GM19240 (cell line): ENCODE measurements around the gene STUB1.

Experiments used
- DNase-seq: peaks from one replicate; pipeline ENCODE4 v3.0.0; 2011; ENCODE audit warnings: low spot score; ENCODE audit not compliant: insufficient read length

Gene STUB1

DNA sequence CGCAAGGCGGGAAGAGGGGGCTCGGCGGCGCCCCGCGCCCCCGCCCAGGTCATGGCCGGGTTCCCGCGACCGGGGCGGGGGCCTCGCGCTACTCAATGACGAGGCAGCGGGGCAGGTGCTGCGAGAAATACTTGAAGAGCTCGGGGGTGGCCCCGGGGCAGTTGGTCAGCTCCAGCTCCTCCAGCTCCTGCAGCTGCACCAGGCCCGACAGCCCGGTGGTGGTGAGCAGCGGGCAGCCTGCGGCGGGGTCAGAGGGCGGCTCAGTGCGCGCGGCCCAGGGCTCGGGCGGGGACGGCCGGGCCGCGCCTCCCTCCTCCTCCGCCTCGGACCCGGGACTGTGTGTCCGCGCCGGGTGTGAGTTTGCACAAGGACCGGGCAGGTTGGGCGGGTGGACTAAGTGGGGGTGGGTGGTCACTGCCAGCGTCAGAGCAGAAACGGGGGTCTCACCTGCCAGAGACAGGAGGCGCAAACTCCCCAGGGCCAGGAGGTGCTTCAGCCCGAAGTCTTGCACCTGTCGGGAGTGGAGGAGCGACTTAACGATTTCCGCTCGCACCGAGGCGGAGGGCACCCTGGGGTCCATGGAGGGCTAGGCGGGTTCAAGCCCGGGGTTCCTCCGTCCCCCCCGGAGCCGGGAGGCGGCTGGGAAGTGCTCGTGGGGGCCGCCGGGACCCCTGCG is 14.1 kb downstream of the STUB1 start:
- no peak for DNase-seq

DNA sequence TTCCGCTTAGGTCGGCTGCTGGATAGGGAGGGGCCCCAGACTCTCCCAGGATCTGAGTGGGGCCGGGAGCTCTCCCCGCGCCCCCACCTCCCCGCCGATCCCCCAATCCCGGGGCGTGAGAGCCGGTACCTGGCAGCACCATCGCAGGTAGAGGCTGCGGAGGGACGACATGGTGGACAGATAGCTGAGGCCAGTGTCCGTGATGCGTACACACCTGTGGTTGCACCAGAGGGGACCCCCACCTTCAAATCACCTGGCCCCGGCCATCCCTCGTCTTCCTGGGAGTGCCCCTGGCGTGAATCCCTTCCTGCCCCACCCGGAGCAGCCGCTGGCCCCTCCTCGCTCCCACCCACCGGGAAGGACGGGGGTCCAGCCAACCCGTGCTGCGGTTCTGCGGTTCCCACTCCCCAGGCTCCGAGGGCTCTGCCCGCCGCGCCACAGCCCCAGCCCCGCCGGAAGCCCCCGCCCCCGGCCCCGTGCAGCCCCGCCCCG is 14.7 kb downstream of the STUB1 start:
- DNase-seq, result no peak

DNA sequence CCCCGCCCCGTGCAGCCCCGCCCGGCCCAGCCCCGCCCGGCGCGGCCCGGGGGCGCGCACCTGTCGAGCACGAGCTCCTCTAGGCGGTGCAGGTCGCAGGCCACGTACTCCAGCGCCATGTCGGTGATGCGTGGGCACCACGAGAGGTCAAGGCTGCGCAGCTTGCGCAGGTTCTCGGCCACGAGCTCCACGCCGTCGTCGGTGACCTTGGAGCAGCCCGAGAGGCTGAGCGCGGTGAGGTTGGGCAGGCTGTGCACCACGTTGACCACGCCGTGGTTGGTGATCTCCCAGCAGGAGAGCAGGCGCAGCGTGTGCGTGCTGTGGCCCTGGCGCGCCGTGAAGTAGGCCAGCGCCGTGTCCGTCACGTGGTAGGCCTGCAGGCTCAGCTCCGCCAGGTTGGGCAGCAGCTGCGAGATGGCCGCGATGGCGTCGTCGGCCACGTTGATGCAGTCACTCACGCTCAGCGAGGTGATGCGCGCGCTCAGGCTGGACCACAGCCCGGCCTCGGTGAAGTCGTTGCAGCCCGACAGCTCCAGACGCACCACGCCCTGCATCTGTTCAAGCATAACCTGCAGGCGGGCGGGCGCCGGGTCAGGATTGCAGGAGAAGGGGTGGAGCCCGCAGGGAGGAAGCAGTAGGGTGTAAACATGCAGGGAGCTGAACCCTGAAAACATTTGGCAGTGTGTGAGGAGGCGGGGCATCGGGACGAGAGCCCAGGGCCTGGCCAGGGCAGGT is 15.3 kb downstream of the STUB1 start:
- DNase-seq, result no peak

DNA sequence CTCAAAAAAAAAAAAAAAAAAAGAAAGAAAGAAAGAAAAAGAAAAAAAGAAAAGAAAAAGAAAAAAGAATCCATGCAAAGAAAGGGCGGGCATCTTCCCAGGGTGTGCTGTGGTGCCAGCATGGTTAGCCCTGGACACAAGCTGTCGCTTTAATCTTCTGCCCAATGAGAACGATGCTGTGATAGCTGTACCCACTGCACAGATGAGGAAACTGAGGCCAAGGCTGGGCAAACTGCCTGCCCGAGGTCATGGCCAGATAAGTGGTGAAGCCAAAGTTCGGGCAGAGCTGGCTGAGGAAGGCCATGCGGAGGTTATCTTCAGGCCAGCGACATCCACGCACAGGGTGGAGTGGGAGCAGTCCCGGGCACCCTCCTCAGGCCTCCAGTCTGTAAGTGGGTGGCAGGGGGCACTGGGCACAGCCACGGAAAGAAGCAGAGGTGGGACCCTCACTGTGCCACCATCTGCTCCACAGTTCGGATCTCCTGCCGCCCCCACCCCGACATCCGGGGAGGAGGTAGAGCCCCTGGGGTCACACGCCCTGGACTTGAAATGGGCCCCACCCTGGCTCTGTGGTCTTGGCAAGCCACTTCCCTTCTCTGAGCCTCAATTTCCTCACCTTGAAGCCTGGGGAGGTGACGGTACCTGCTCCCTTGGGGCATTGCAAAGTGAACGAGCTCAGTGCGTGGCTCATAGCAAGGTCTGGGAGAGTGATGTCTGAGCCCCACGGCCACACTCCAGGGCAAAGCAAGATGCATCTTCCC is 18.9 kb downstream of the STUB1 start:
- no peak for DNase-seq

DNA sequence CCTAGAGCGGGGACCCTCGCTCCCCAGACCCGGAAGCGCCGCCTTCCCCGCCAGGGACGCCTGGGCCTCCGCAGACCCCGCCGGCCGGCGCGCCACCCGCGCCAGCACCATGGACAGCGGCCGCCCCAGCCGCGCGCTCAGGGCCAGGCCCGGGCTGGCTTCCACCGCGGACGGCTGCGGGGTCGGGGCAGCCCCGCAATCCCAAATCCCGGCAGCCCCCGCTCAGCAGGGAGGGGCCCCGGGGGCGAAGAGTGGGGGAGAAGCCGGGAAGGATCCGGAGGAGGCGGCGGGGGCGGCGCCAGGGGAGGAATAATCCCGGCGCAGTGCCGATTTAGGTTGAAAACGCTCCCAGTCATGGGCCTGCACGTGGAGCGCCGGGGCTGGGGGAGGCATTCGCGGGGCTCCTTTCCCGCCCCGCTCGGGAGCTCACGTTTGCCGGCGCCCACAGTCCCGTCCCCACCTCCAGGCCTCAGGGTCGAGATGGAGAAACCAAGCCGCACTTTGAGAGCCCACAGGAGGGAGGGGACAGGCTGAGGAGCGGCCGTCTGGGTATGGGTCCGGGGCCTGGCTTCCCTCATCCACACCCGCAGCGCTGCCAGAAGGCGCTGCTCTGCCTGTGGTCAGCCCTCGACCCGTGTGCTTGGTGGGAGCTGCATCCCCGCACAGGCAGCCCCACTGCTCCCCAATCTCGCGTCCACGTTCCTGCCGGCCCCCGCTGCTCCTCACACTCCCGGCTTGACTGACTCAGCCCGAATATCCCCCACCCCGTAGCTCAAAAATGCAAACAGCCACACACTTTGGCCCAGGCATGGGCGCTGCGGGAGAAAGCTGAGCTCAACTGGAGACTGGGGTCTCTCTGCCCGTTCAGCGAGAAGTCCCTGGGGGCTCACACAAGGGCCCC is 20.7 kb downstream of the STUB1 start:
- no peak for DNase-seq

DNA sequence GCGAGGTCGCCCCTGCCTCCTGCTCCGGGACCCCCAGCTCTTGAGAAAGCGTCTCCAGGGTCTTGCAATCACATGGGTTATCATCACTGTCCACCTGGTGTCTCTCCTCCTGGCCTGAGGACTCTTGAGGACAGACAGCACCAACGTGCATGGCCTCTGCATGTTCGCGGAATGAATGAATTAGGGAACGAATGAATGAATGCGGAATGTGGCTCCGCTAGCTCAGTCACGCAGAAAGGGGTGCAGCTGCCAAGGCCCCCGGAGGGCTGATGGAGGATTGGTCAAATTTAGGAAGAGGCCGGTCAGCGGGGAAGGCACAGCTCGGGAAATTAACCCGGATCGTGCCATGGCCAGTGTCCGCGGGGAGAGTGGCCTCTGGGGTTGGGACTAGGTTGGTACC is 22.1 kb downstream of the STUB1 start:
- DNase-seq, result no peak

DNA sequence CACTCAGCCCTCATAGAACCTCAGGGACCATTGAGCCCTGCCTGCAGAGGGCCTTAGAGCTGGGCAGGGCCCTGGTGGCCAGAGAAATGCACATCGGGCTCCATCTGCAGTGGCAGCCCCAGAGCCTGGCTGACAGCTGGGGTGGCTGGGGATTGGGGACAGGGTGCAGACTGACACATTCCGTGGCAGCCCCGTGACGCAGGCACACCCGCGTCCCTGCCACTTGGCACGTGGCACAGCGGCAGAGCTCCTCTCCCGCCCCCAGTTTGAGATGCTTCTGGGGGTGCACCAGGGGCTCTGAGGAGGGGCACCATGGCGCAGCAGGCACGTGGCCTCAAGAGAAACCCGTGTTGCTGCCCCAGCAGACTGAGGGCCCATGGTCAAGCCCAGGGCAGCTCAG is 23.2 kb downstream of the STUB1 start:
- no peak for DNase-seq

DNA sequence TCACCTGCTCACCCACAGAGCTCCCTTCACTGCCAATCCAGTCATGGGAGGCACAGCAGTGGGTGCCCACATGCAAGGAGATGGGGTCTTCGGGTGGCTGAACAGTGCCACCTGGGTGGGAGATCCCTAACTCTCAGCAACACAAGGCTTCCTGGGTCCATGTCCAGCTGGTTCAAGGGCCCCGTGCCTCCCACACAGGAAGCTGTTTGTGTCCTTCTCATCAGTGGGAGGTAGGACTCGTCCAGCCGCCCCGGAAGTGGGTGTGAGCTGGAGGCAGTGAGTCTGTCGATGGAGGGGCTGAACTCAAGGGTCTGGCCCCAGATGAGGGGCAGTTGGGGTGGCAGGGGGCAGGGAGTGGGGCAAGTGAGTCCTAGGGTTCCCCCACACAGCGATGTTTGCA is 23.8 kb downstream of the STUB1 start:
- no peak for DNase-seq

DNA sequence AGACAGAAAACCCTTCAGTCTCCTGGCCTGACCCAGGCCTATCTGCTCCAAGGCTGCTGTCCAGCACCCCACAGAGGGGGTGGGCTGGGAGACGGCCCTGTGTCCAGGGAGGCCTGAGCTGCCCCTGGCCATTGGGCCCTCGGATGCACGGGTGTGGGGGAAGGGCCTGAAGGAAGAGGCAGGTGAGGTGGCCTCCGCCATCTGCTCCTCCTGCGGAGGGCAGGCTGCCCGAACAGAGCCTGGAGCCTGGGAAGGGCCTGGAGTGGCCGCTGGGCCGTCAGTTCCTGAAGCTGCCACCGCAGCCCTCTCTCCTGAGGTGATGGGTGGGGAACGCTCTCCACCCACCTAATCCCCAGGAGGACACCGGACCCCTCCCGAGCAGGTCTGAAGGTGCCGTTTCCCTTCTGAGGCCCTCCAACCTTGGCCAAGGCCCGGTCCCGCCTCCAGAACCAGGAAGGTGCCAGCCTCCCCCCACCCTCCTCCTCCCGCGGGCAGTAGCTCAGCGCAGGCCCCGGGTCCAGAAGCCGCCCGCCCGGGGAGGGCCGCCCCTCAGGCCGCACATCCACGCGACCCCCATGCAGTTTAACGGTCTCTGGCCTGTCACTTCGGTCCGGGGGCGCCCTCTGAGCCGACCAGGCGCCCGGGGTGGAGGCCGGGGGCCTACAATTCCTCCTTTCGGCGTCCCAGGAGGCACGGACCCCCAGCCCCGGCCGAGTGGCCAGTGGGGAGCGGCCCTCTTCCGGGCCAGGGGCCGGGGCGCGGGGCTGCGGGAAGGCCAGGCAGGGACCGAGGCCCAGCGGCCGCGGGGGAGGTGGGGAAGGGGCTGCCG is 24.6 kb downstream of the STUB1 start:
- DNase-seq, result no peak

DNA sequence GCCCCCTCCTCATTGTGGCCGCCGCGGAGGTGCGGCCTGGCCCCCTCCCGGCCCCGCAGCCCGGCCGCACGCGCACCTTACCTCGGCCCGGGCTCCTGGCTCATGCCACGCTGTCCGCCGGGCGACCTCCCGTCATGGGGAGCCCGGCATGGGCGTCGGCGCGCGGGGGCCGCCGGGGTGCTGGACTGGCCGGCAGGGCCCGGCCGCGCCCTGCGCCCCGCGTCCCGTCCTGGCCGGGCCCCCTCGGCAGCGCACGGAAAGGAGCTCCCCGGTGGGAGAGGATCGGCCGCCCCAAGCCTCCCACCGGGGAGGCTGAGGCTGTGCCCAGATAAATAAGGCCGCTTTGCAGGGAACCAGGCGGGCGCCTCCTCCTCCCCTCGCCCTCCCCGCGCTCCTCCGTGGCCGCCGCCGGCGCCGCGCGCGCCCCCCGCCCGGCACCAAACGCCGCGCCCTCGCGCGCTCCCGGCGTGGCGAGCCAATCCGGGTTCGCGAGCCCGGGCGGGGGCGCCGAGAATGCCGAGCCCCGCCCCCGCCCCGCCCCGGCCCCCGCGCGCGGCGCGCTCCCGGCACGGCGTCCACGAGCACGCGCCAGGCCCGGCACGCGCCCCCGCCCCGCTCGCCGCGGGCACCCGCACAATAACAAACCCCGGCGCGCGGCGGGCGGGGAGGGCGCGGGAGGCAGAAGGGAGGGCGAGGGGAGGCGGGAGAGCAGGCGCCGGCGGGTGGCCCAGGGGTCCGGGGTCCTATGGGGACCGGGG is 25.4 kb downstream of the STUB1 start, which contains the start of gene FBXL16:
FBXL16 (minus strand) TSS at position 371 of the 758 bp plus-strand sequence. CDS start 8,396 bp downstream, outside the sequence.
- DNase-seq, result no peak

DNA sequence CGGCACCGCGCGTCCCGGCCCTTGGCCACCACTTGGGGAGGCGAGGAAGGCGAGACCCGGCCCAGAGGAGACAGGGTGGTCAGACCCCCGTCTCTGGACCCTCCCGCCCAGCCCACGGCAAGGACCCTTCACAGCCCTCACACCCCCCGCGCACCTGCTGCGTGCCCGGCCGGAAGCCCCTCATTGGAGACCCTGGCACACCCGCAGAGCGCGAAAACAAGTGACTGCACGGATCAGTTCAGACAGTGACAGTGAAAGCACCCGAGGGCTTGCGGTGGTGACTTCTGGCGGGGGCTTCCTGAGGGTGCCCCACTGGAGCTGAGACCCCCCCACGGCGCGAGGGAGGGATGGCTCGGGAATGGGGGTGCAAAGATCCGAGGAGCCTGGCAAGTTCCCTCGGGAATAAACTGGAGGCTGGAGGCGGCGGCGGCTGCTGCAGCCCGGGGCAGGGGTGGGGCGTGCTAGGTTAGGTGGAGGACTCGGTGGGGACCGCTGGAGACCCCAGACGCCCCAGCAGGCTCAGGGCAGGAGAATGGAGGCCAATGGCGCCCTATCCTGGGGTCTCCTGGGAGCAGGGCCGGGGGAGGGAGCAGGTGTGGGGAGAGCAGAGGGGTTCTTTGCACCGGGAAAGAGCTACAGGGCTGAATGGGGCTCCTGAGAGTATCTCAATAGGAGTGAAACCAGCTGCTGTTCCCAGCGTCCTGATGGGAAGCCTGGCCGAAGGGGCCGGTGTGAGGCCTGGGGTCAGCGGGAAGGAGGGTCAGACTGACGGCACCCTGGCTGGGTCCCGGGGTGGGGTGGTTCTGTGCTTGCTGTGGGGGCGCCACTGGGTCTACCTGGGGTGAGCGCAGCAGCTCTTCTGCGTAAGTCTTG is 26.2 kb downstream of the STUB1 start:
- no peak for DNase-seq

DNA sequence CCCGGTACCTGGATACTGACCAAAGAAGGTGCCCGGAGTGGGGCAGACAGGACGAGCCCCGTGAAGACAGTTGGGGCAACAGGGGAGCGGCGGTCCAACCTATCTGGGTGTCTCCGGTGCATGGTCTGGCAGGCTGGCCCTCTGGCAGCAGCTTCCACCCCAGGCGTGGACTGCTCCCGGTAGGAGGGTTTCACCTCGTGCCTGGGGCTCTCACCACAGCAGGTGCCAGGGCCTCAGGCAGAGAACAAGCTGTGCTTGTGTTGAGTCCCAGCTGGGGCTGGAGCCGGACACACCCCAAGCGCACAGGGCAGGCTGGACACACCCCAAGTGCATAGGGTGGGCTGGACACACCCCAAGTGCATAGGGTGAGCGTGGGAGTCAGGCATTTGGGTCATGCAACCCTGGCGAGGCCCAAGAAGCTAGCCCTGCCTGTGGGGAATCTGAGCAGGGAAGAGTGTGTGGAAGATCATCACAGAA is 26.9 kb downstream of the STUB1 start:
- DNase-seq, result no peak

DNA sequence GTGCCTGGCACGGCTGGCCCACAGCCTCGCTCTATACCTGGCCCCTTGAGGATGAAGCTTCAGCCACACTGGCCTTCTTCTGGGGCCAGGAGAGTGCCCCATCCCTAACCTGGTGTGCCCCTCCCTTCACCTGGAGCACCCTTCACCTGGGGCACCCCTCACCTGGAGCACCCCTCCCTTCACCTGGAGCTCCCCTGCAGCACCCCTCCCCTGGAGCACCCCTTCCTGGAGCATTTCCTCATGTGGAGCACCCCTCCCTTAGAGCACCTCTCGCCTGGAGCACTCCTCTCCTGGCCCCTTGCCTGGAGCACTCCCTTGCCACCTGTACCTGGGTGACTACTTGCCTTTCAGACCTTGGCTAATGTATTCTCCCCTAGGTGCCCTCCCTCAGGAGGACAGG is 27.8 kb downstream of the STUB1 start:
- no peak for DNase-seq

DNA sequence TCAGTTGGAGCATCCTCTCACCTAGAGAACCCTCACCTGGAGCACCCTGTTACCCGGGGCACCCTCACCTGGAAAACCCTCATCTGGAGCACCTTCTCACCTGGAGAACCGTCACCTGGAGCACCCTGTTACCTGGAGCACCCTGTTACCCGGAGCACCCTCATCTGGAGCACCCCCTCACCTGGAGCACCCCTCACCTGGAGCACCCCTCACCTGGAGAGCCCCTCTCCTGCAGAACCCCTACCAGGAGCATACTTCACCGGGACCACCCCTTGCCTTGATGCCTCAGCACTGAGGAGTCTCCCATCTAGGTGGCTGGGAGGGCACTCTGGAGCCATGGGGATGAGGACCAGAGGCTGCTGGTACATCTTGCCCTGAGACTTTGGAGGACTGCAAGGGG is 28.7 kb downstream of the STUB1 start:
- DNase-seq, result no peak

DNA sequence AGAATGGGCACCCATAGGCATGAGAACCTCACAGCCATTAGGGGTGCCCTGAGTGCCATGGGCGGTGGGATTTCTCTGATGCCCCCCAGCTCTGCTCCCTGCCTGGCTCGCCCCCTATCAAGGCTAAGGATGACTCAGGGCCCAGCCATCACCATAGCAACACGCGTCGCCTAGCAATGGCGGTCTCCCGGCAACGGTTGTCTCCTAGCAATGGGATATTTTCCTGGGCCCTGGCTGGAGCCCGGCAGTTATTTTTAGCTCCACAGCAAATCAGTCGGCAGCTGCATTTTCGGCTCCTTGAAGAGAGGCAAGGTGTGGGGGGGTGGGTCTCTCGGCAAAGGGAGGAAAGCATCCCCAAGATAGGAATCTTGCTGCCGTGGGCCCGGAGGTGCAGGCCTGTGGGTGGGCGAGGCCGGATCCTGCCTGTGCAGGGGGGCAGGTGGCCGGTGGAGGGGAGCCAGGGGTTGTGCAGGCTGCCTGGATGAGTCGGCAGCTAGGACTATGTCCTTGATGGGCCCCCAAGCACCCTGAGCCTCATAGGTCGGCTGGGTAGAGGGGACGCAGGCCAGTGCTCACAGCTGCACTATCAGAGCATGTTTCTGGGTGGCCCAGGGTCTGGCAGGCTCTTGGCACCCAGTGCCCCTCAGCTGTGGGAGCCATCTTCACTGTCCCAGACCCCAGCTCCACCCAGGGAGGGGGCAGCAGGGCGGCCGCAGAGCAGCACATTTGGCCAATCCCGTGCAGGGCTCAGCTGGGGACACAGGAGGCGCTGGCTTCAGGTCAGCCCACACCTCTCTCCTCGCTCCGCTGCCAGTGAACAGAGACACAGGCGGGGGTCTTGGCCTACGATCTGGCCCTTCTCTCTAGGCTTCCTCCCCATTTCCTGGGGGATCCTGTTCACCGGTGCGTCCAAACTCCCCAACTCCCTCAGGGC is 29.6 kb downstream of the STUB1 start:
- no peak for DNase-seq

DNA sequence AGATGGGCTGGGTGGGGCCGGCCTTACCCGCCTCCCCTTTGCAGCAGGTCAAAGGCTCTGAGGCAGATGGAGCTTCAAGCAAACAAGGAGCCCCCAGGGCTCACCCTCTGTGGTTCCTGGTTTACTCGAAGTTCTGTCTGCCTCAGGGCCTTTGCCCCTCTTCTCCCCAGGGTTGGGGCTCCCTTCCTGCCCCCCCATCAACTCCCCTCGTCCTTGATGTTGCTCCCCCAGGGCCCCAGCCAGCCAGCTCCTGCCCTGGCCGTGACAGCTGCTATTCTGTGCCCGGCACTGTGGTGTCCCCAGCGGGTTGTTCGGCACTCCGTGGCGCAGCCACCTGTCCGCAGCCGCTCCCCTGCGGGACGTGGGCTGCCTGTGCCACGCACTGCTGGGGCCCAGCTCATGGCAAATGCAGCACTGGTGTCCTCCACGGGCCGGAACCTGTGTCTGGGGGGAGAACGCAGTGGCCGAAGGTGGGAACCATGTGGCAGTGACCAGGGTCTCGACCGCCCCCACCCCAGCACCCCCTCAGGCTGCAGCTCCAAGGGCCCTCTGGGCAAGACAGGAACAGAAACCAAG is 30.4 kb downstream of the STUB1 start:
- DNase-seq, result no peak

DNA sequence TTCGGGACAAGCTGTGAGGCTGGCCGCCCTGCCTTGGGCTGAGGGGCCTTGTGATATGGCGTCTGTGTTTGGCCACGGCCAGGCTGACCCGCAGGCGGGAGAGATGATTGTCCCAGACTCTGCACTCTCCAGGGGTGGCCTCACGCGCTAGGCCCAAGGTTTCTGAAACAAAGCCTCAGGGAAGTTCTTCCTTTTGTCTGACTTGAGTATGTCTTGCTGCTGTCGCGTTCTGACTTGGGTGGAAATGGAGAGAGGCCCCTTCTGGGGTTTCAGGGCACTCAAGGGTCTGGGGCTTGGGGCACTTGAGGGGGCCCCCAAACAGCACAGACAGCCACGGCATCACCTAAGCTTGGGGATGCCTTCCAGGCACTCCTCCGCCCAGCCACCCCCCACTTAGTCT is 30.9 kb downstream of the STUB1 start:
- no peak for DNase-seq
